Daoy (cell line): ENCODE measurements around the gene GAGE10. TPM values are rescaled to one million over a fixed set of nuclear protein-coding genes. Genes with fewer than 3 reads are reported as not detected.
"Not testable (repeated sequence)": the region's sequence is repeated elsewhere in the genome, so short reads cannot be mapped to it uniquely, and the experiment has no call there.

Source experiments
- DNase-seq: peaks from one replicate; pipeline ENCODE4 v3.0.0-alpha.2; 2015; ENCODE audit warnings: low read depth
- total RNA-seq: library from RNA; depleted of rRNA; stranded (reverse); fragments of >200 nt; shearing (Covaris generic); gene quantifications from 2 replicates; pipeline ENCODE4 v1.2.3, GENCODE V29; 2014; rRNA removed

GAGE10 gene
- total RNA-seq, 1 experiment from 2014 or later = not detected

- DNase-seq = not testable (repeated sequence)
These were observed 20.3 kb downstream of the GAGE10 start for GRCh38 chrX:49323735-49324134.

GRCh38 chrX:49330421-49330820 lies 27.0 kb downstream of the GAGE10 start:
- DNase-seq = not testable (repeated sequence)

DNA sequence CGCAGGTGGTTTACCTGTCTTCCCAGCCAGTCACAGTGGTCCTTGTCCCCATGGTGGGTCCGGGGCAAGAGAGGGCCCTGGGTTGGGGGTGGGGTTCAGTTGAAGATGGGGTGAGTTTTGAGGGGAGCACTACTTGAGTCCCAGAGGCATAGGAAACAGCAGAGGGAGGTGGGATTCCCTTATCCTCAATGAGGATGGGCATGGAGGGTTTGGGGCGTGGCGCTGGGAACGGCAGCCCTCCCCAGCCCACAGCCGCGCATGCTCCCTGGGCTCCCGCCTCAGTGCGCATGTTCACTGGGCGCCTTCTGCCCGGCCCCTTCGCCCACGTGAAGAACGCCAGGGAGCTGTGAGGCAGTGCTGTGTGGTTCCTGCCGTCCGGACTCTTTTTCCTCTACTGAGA lies 27.8 kb downstream of the GAGE10 start, which contains the start of gene GAGE13:
GAGE13 (plus strand) TSS at position 301 of the 400 bp plus-strand sequence. CDS start 1,156 bp downstream, outside the sequence.
- DNase-seq = not testable (repeated sequence)

DNA sequence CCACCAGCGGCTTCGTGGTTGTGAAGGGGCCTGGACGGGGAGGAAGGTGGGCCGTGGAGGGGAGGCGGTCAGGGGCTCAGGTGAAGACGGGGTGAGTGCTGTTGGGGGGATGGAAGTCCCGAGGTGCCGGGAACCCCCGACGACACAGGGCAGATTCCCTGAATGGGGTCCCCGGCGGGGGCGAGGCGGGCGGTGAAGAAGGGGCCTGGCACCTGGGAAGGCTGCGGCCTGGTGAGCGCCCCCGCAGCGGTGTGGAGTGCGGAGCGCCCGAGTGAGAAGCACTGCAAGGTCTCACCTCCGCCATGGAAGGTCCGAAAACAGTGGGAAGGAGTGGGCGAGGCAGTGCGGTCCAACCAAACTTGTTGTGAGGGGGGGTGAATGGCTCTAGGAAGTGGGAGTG lies 28.4 kb downstream of the GAGE10 start:
- DNase-seq = not testable (repeated sequence)

DNA sequence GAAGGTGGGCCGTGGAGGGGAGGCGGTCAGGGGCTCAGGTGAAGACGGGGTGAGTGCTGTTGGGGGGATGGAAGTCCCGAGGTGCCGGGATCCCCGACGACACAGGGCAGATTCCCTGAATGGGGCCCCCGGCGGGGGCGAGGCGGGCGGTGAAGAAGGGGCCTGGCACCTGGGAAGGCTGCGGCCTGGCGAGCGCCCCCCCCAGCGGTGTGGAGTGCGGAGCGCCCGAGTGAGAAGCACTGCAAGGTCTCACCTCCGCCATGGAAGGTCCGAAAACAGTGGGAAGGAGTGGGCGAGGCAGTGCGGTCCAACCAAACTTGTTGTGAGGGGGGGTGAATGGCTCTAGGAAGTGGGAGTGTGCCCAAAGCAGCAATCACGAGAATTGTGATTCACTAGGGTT lies 38.0 kb downstream of the GAGE10 start:
- DNase-seq = not testable (repeated sequence)

- peak; percentile 7 for DNase-seq
These were observed 41.2 kb downstream of the GAGE10 start for GRCh38 chrX:49344496-49345175.

DNA sequence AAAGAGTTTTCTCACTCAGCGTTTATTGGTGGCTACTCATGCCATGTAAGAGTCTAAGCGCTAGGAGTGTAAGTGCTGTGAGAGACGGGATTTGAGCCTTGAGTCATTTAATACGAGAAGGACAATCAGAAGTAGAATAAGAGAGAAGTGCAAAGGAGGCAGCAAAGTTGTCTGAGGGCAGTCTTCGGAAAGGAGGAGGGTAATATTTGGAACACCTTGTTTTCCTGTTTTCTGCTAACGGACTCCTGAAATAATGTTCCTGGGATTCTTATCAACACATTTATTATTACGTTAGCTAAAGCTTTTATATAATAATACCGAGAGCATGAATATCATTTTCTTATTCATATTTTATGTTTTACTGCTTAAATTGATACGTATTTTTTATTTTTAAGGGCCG lies 42.0 kb downstream of the GAGE10 start:
- not testable (repeated sequence) for DNase-seq

GRCh38 chrX:49346150-49346549 lies 42.7 kb downstream of the GAGE10 start:
- DNase-seq = not testable (repeated sequence)

Other genes starting within 250 kb of the GAGE10 start
- 0.09 and 0.46 TPM in 2 replicates for gene CCDC120, start 244.6 kb upstream of the GAGE10 start, total RNA-seq
- 3.4 and 3.5 TPM in 2 replicates for gene PRAF2, start 229.6 kb upstream of the GAGE10 start, total RNA-seq
- 20.3 and 41.1 TPM in 2 replicates for gene WDR45, start 223.8 kb upstream of the GAGE10 start, total RNA-seq
- 24.5 and 28.2 TPM in 2 replicates for gene GPKOW, start 179.9 kb upstream of the GAGE10 start, total RNA-seq
- 0.12 and 2.5 TPM in 2 replicates for gene MAGIX, start 140.9 kb upstream of the GAGE10 start, total RNA-seq
- gene PLP2, start 131.7 kb upstream of the GAGE10 start, total RNA-seq = 28.6 and 34.3 TPM in 2 replicates
- gene PRICKLE3, start 117.3 kb upstream of the GAGE10 start, total RNA-seq = 5.6 and 12.4 TPM in 2 replicates
- 7.5 and 7.6 TPM in 2 replicates for gene SYP, start 103.5 kb upstream of the GAGE10 start, total RNA-seq
- not detected in 2 replicates for gene CACNA1F, start 70.3 kb upstream of the GAGE10 start, total RNA-seq
- gene CCDC22, start 68.2 kb upstream of the GAGE10 start, total RNA-seq = 12.3 and 12.4 TPM in 2 replicates
- not detected in 2 replicates for gene FOXP3, start 38.9 kb upstream of the GAGE10 start, total RNA-seq
- gene PPP1R3F, start 33.9 kb upstream of the GAGE10 start, total RNA-seq = 6.5 and 7.2 TPM in 2 replicates
- not detected in 2 replicates for gene GAGE12J, start 18.4 kb downstream of the GAGE10 start, total RNA-seq
- 12.3 and 21.8 TPM in 2 replicates for gene GAGE13, start 27.9 kb downstream of the GAGE10 start, total RNA-seq
- not detected in 2 replicates for gene GAGE12C, start 228.5 kb downstream of the GAGE10 start, total RNA-seq
- gene GAGE12D, start 238.1 kb downstream of the GAGE10 start, total RNA-seq = not detected in 2 replicates
- gene GAGE12E, start 247.6 kb downstream of the GAGE10 start, total RNA-seq = not detected in 2 replicates